Measurements from ENCODE around the gene XYLT1.

The XYLT1 gene

DNA sequence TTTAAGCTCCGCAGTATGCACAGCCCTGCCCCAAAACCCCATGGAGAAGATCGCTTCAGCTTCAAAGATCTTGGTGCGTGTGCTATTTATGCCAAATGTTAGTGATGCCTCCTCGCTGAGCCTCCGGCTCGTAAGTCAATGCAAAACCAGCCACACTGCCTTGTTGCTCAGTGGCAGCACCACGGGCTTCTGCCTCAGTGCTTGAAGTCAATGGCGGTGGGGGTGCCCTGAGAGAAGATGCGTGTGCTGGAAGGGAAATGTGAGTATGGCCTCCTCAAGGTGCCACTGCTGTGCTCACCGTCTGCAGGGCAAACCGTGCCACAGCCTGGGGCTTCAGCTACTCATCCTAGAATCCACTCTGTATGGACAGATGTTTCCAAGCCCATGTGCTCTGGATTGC lies 121.9 kb downstream of the XYLT1 start:
- Histone ChIP-seq H3K9me3 (ENCODE audit: control insufficient read depth, insufficient read depth, low read length) (no peaks in the 10 kb centered on the region), H3K27me3 (ENCODE audit: control insufficient read depth, low read length) (no peaks in the 10 kb centered on the region), H3K27ac (ENCODE audit: low read depth, low read length) (no peak overlapping the region), H3K36me3 (ENCODE audit: control insufficient read depth, low read length) (no peaks in the 10 kb centered on the region), H3K9me2 (replicated peaks; ENCODE audit: control insufficient read depth, low read length) (no peaks in the 10 kb centered on the region), H3K4me3 (ENCODE audit: low read length) (no peak overlapping the region), H3K4me1 (ENCODE audit: control insufficient read depth, low read length) (peaks cover 25% of the 10 kb centered on the region), H4K20me1 (ENCODE audit: control insufficient read depth, insufficient read depth, low read depth, low read length) (no peaks in the 10 kb centered on the region), H3K4me2 (ENCODE audit: low read length) (no peak overlapping the region), H3K79me2 (ENCODE audit: control insufficient read depth, low read length) (no peaks in the 10 kb centered on the region), H3F3A (ENCODE audit: control insufficient read depth, insufficient read depth) (no peaks in the 10 kb centered on the region)
- TF ChIP-seq CTCF (IDR thresholded peaks at IDR 0.05; ENCODE audit: low read depth, low read length, poor library complexity, severe bottlenecking) (no peak), EZH2phosphoT487 (IDR thresholded peaks at IDR 0.05; ENCODE audit: borderline replicate concordance, low read length) (no peak)

DNA sequence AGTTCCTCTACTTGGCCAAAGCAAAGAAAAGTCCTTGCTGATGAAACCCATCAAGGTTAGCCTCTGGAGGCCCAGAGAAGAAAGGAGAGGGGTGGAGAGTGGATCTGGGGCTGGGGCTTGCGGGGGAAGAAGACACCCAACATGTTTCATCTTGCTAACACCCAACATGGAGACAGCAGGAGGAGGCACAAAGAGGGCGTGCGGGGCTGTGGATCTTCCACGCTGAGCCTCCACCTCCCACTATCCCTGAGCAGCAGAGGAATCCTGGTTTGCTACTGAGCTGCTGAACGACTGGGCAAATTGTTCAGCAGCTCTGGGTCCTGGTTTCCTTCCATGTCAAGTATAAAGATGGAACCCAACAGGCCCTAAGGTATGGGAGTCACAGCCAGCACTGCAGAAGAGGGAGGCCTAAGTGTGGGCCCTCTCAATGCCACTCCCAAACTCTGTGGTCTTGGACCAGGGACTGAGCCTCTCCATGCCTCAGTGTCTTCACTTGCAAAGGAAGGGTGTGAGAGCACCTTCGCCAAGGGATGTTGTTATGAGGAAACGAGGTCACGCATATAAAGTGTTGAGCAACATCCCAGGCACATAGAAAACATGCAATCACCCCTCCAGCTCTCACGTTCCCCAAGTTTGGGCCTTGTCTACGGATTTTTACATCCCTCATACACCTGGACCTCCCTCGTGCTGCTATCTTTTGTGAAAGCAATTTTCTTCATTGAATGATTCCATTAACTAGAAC lies 122.5 kb downstream of the XYLT1 start:
- no peaks in the 10 kb centered on the region for H3K9me3 ChIP-seq (ENCODE audit: control insufficient read depth, insufficient read depth, low read length)
- H3K36me3 ChIP-seq (ENCODE audit: control insufficient read depth, low read length), result no peaks in the 10 kb centered on the region
- H3K4me1 ChIP-seq (ENCODE audit: control insufficient read depth, low read length), result peaks cover 26% of the 10 kb centered on the region
- no peak overlapping the region for H3K4me3 ChIP-seq (ENCODE audit: low read length)
- H3F3A ChIP-seq (ENCODE audit: control insufficient read depth, insufficient read depth), result no peaks in the 10 kb centered on the region
- TF ChIP-seq CTCF (IDR thresholded peaks at IDR 0.05; ENCODE audit: low read depth, low read length, poor library complexity, severe bottlenecking) (no peak), EZH2phosphoT487 (IDR thresholded peaks at IDR 0.05; ENCODE audit: borderline replicate concordance, low read length) (no peak)
- peak overlapping the region; percentile 50 for H3K4me2 ChIP-seq (ENCODE audit: low read length)
- no peak overlapping the region for H3K27ac ChIP-seq (ENCODE audit: low read depth, low read length)
- no peaks in the 10 kb centered on the region for H4K20me1 ChIP-seq (ENCODE audit: control insufficient read depth, insufficient read depth, low read depth, low read length)
- H3K9me2 ChIP-seq (replicated peaks; ENCODE audit: control insufficient read depth, low read length), result no peaks in the 10 kb centered on the region
- H3K27me3 ChIP-seq (ENCODE audit: control insufficient read depth, low read length), result no peaks in the 10 kb centered on the region
- no peaks in the 10 kb centered on the region for H3K79me2 ChIP-seq (ENCODE audit: control insufficient read depth, low read length)

- H3K9me3 ChIP-seq (ENCODE audit: control insufficient read depth, insufficient read depth, low read length), result no peaks in the 10 kb centered on the region
- H3K4me2 ChIP-seq (ENCODE audit: low read length), result peak overlapping the region; percentile 50
- H3K4me3 ChIP-seq (ENCODE audit: low read length), result peak overlapping the region; percentile 16; the same call in 1 of the 2 replicates
- no peaks in the 10 kb centered on the region for H3K9me2 ChIP-seq (replicated peaks; ENCODE audit: control insufficient read depth, low read length)
- no peaks in the 10 kb centered on the region for H3F3A ChIP-seq (ENCODE audit: control insufficient read depth, insufficient read depth)
- H3K79me2 ChIP-seq (ENCODE audit: control insufficient read depth, low read length), result no peaks in the 10 kb centered on the region
- H3K27me3 ChIP-seq (ENCODE audit: control insufficient read depth, low read length), result no peaks in the 10 kb centered on the region
- no peaks in the 10 kb centered on the region for H3K36me3 ChIP-seq (ENCODE audit: control insufficient read depth, low read length)
- H3K4me1 ChIP-seq (ENCODE audit: control insufficient read depth, low read length), result peaks cover 29% of the 10 kb centered on the region
- no peaks in the 10 kb centered on the region for H4K20me1 ChIP-seq (ENCODE audit: control insufficient read depth, insufficient read depth, low read depth, low read length)
- TF ChIP-seq EZH2phosphoT487 (IDR thresholded peaks at IDR 0.05; ENCODE audit: borderline replicate concordance, low read length) (no peak), CTCF (IDR thresholded peaks at IDR 0.05; ENCODE audit: low read depth, low read length, poor library complexity, severe bottlenecking) (no peak)
- no peak overlapping the region for H3K27ac ChIP-seq (ENCODE audit: low read depth, low read length)
Observed at GRCh38 chr16:17347624-17348023, 123.1 kb downstream of the XYLT1 start.

Data from DOHH2 (cell line).